Stimulated activated CD8-positive, alpha-beta memory T cell treated with anti-CD3 and anti-CD28 coated beads, Interleukin-2, amount 100 ng/mL, for 1 hour (primary cell): ENCODE measurements around the gene FOXJ1.
"Not testable (repeated sequence)": the region's sequence is repeated elsewhere in the genome, so short reads cannot be mapped to it uniquely, and the experiment has no call there.

Source experiments
- DNase-seq, 2 donors: peaks; one replicate each; pipeline ENCODE4 v3.0.0-alpha.2; 2020; ENCODE audit warnings: low read depth in 2 of 2

The FOXJ1 gene, protein sequence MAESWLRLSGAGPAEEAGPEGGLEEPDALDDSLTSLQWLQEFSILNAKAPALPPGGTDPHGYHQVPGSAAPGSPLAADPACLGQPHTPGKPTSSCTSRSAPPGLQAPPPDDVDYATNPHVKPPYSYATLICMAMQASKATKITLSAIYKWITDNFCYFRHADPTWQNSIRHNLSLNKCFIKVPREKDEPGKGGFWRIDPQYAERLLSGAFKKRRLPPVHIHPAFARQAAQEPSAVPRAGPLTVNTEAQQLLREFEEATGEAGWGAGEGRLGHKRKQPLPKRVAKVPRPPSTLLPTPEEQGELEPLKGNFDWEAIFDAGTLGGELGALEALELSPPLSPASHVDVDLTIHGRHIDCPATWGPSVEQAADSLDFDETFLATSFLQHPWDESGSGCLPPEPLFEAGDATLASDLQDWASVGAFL

DNA sequence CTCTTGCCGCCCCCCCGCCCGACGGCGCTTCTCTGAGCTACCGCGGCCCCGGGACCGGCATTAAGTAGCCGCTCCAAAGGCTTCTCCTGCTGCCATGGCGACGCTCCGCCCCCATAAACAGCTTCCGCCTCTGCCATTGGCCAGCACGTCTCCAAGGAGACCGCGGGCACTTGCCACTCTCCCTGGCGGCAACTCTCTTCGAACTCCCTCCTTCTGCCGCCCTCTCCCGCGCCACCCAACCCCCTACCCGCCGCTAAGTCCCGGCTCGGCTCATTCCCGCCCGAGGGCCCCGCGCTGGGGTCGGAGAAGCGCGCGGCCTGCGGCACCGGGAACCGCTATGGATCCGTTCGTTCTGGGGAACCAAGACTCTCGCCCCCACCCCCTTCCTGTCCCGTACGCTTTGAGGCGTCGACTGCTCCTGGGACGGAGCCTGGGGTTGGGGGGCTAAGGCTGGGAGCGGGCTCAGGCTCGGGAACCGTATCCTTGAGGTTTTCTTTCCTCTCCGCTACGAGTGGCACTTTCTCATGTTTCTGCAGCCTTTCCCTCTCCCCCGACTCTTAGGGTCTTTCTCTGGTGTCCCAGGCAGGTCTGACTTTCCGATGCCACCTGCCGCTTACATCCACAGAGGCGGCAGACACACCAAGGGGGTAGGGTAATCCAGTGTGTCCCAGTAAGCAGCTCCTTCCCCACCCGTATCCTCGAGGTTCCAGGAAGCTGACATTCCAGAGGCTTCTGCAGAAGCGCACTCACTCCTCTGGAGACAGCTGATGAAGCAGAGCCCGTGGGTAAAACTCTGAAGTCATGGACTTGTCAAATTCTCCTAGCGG is at the start of gene FOXJ1:
TSS of gene FOXJ1 (minus strand) at position 34 of the 827 bp plus-strand sequence. CDS start 850 bp downstream, outside the sequence.
- peak; percentile 83 to 88 for DNase-seq

DNA sequence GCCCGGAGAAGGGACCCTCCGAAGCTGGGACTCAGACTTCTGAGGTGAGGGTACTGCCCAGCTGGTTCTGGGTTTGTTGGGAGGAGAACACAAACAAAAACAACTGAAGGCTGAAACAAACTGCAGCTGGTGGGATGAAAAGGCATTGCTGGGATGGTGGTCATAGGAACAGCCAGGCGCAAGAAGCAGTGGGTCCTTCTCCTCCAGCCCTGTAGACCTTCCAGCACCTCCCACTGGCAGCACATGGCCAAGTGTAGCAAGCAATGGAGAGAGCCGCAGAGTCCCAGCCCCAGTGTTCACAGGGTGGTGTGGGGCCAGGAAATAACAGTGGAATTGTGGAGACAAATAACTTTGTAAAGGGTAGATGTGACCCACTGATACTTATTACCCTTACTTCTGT is 48.7 kb upstream of the FOXJ1 start:
- no peak for DNase-seq

DNA sequence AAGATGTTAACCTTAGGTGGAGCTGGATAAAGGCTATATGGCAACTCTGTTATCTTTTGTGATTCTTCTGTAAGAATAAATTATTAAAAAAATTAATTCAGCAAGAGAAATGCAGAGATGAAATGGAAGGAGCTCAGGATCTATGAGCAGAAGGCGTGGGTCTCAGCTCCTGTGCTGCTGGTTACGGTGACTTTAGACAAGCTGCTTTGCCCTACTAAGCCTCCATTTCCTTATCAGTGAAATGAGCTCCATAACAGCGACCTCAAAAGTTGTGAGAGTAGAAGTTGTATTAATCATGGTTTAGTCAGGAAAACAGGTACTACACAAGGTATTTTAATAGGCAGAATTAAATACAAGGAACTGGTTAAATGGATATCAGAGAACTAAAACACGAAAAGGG is 48.2 kb upstream of the FOXJ1 start:
- DNase-seq: no peak

DNA sequence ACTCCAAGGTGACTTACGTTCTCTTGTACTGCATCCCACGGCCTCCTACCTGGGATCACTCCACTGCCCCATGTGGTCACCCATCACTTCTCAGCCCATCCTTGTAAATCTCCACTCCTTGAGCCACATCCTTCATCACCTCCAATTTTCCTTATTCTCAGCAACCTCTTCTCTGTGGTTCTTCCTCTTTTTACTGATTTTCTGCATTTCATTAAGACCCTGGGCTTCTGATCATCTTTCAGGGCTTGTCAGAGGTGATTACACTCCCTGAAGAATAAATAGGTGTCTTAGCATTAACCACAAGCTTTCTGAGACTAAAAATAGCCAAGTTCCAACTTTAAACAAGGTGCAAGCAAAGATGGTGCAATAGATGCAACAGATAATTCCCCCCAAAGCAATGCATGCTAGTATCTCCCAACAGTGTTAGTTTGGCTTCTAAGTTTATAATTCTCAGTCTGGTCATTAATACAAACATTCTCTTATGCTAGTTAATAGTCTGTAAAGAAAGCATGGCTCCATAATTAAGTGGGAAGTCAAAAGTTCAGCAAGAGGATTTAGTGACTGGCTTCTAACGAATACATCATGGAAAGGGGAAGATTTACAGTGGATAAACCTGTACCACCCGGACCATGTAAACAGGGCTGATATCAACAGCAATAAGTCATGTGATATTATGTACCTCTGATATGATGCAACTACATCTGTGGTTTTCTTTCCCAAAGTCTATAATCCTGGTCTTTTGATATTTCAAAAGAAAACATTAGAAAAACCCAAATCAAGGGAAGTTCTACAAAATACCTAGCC is 47.4 kb upstream of the FOXJ1 start:
- DNase-seq: no peak

DNA sequence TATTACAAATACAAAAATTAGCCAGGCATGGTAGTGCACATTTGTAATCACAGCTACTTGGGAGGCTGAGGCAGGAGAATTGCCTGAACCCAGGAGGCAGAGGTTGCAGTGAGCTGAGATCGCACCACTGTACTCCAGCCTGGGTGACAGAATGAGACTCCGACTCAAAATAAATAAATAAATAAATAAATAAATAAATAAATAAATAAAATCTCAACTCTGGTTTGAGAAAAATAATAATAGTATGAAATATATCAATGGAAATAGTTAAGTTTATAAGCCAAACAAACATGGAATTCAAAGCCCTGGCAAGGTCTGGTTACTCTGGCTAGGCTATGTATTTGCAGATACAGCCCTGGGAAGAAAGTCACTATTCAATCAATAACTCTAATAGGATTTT is 45.7 kb upstream of the FOXJ1 start:
- DNase-seq: not testable (repeated sequence)

DNA sequence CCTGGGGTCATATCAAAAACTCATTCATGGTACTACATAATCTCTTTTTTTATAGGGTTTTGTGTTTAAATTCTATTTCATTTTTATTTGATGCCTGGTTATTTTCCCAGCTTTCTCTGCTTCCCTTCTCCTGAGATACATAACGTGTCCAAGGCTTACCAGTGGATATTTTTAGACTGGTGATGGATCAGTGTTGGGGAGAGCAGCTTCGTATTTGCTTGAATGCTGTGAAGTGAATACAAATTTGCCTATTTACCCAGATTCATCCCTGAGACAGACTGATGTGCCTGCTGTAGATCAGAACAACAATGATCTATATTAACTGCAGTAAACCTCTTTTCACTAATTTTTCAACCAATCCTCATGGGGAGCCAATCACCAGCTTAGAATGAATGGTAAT is 43.2 kb upstream of the FOXJ1 start:
- no peak for DNase-seq

DNA sequence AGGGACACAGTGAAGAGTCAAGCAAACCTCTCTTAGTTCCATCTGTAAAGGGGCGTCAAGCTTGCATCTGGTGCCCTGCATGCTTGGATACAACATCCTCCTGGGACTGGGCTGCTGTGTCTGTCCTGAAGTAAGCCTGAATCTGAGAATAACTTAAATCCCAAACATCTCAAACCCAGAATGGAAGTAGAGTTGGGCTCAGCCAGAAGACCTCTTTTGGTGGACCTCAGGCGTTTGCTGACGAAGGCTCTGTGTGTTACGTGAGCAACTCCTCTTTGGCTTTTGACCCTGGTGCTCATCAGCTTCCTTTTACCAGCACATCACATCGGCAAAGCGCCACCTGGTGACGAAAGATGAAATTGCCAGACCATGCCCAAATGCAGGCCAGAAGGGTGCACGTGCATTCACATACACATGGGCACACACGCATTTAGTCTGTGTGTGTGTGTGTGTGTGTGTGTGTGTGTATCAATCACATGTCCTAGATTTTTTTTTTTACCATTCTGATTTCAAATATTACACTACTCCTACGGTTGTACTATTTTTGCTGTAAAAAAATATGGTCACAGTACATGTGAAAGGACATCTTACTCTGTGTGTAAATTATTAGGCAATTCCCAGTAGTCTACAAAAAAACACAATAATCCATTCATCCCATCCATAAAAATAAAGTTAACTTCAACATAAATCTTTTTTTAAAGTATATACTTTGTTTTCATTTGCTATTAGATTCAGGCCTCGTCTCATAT is 41.1 kb upstream of the FOXJ1 start:
- peak; percentile 84 to 89 for DNase-seq

DNA sequence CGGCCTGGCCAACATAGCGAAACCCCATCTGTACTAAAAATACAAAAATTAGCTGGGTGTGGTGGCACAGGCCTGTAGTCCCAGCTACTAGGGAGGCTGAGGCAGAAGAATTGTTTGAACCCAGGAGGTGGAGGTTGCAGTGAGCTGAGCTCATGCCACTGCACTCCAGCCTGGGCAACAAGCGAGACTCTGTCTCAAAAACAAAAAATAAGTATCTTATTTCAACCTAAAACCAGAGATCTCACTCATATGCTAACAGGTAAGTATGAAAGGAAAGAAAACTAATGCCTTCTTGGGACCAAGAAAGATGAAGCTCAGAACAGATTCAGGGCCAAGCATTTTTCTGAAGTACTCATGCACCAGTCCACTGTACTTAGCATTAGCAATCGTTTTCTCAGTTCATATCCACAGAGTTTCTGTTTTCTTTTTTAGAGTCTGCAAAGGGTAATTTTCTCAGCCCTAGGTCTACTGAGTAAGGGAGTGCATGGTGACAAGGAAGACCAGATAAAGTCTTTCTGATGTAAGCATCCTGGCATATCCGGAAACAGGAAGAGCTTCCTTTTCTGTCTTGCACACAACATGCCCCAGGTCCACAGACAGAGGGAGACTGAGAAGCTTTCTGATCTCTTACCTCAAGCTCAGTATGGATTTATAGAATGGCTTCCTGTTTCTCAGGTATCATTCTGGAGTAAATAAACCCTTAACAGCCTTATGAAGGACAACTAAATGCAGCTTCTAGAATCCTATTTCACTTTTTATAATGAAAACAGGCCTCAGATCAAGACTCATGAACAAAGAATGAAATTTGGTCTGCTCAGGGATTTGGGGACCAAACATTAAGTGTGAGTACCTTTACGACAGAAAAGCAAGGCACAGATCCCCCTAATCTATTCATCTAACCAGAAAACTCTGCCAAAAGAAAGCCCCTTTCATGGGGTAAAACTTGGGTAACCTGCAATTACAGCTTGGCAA is 38.7 kb upstream of the FOXJ1 start:
- DNase-seq: no peak

DNA sequence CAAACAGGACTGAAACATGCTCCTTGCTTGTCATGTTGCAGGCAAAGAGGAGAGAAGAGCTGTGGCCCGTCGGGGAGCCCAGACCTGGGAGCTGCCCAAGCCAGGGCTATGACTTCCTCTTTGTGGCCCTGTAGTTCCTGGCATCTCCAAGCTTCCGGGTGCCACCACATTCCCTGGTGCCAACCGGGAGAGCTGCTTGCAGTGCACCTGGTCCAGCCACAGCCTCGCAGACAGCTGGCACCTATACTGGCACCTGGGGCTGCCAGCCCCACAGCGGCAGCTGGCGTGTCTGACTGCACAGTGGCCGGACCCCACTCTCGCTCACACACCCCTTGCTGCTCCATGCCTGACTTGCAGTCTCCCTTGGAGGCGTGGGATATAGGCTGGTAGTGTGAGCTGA is 37.1 kb upstream of the FOXJ1 start:
- no peak for DNase-seq

DNA sequence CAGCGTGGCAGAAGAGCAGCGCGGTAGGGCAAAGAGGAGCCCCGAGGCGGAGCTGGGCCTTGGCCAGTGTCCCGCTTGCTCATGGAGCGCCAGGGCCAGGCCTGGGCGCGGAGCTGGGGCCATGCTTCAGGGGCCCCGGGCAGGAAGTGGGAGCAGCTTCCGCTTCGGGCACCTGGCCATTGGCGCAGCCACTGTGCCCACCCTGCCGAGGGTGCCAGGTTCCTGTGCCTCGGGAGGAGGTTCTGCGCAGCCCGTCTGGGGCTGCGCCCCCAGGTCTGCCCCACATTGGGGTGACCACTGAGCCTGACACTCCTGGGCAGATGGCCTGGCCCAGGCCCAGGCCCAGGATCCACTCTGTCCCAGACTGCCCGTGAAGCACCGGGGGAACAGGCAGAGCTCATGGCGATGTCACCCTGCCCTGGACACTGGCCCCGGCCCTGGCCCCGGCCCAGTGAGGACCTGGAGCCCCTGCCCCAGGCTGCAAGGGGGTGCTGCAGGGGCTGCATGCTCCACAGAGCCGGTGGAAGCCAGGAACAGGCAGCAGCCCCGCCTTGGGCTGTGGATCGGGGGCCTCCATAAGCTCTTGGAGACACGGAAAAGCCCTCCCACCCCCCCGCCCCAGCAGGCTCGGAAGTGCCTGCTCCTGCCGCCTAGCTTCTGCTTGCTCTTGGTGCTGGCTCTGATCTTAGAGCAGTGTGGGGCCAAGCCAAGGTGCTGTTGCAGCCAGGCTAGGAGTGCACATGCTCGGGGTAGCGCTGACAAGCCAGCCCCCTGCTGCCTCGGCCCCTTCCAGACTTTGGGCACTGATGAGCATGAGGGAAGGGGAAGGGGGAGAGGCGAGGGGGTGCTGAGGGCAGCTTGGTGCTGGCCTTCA is 35.9 kb upstream of the FOXJ1 start:
- no peak for DNase-seq

DNA sequence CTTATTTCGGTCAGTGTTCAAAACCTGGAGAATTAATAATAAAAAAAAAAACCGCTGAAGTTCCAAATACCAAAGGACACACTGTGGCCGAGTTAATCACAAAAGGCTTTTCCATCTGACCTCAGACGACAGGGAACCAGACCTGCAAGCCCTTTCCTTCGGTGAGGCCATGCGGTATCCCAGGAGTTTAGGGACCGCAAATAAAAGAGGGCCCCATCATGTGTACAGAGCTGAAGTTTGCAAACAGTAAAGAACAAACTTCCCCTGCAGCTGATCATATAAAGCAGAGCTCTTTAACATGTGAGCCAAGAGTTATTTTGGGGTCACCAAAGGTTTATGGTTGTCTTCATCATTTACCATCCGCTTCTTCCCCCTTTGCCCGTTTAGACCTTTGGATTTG is 33.0 kb upstream of the FOXJ1 start:
- no peak for DNase-seq

DNA sequence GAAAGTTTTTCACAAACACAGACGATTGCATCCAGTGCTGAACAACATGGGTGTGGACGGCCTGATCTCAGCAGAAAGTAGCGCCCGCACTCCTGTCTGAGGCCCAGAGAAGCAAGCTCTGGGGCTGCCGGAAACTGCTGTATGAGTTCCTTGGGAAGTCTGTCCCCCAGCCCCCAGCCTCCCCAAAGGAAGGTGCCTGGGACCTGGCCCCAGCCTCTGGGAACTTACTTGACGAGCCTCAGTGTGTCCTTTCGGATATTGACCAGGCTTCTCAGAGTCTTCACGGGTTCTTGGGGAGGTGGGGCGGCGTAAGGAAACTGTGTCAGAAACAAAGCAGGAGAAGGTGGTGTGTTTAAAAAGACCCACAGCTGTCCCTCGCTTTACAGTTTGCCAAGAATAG is 32.4 kb upstream of the FOXJ1 start:
- no peak for DNase-seq

DNA sequence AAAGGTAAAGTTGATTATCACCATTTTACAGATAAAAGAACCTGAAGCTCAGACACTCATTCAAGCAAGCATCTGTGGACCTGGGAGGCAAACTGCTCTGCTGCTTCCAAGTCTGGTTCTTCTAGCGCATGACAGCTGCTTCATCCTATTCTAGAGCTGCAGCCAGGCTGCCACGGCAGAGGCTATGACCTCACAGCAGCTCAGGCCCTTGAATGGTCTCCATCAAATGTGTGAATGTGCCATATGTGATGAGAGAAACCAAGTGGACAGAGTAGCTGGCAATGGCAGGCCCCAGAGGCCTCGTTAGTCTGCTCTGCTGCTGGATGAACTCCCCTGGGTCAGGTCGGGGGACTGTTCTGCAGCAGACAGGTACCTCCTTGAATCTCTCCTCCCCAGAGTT is 30.7 kb upstream of the FOXJ1 start:
- DNase-seq: no peak

DNA sequence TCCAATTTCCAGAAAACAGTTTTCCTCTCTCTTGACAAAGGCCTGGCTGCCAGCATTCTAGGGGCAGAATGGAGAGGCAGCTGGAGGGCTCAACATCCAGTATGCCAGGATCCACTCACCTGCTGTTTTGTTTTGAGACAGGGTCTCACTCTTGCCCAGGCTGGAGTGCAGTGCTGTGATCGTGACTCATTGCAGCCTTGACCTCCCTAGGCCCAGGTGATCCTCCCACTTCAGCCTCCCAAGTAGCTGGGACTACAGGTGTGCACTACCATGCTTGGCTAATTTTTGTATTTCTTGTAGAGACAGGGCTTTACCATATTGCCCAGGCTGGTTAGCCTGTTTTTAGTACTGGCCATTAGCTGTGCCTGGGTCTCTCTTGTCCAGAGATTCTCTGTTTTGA is 29.1 kb upstream of the FOXJ1 start:
- DNase-seq: no peak

DNA sequence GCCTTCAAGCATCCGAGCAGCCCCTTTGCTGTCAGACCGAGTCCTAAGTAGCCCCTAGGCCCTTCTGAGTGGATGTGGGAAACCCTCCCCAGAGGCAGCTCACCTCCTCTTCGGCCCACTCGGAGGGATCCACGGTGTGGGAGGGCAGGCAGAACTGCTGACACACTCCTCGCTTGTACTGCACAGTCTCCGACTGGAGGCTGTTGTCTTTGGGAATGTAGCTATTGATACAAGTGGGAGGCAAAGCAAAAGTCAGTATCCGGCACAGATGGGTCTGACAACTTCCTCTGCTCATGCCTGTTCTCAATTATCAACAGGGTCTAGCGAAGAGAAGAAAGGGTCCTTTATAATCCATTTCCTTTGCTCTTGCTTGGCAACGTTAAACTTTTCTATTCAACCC is 25.9 kb upstream of the FOXJ1 start:
- DNase-seq: no peak

DNA sequence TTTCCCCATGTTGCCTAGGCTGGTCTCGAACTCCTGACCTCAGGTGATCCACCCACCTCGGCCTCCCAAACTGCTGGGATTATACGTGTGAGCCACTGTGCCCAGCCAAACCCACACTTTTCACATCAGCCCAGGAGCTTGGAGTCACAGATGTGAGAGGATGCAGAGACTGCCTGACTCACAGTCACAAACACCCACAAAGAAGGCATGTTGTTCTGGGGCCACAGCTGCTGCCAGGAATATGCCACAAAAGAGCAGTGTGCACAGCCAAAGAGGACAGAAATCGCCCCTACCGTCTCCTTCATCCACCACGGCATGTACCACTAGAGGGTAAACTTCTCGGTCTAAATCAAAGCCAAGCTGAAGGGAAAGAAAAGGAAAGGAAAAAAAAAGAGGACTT is 25.1 kb upstream of the FOXJ1 start:
- no peak for DNase-seq

DNA sequence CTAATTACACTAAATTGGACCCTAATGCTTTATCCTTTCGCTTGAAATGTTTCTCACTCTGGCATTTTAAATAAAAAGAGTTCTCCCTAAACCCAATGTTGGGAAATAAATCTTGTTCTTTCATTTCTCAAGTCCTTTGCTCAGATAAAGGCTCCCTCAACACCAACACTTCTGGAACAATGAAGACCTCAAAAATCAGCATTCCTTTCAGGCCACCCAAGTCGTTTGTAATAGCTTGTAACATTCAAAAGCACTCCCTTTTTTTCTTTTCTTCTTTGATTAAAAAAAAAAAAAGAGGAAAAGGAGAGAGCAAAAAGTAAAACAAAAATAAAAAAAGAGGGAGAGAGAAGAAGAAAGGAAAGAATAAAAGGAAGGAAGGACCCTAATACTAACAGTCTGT is 23.3 kb upstream of the FOXJ1 start:
- DNase-seq: no peak

DNA sequence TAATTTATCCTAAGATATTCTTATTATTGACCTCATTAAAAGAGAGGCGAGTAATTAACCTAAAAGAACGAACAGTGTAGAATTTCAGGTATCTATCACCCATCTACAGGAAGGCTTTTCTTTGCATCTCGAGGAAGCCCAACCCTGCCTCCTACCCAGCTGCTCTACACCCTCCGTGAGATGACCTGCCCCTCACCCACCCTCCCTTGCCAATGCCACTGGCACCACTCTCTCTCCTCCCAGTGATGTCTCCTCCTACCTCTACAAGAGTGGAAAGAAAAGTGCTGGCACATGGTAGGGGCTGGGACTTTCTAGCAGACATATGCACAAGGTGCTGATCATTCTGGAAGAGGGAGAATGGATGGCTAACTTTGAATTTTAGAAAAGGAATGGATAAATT is 22.9 kb upstream of the FOXJ1 start:
- no peak for DNase-seq

DNA sequence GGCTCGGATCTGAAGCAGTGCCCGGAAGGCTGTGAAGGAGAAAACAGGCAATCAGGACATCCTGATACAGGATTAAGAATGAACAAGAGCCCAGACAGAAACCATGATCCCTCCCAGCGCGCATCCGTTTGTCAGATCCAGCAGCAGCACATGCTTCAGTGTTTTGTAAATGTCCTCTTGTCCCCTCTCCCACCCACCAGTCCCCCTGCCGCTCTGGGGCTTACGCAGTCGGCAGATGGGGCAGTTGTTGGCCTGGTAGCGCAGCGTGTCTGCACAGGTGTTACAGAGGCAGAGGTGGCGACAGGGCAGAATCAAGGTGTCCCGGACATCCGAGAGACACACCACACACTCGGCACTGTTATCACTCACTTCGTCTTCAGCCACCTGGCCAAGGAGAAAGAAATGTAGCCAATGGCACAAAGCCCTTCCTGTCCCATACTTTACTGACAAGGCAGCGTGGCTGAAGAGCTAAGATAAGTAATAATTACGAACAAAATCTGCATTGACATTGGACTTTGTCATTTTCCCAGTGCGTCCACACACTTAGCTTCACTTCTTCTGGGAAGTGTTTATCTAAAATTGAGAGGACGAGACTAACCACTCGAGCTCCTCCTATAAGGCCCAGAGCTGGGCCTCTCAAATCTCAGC is 20.7 kb upstream of the FOXJ1 start:
- DNase-seq: no peak
